OCI-LY1 (cell line): ENCODE measurements around the gene SLC25A11.

Source experiments
- H2AFZ ChIP-seq: fragments of 200-600 bp; sonication (generic), shearing (Covaris generic); 2 replicates; pipeline ENCODE4 v1.6.0; 2014; ENCODE audit warnings: antibody characterized with exemption, mild to moderate bottlenecking, low read length
- H3F3A ChIP-seq: fragments of 200-600 bp; sonication (generic), shearing (Covaris generic); 2 replicates; pipeline ENCODE4 v1.6.0; 2014; ENCODE audit warnings: mild to moderate bottlenecking, antibody characterized with exemption, low read length, moderate library complexity; ENCODE audit not compliant: insufficient read depth
- H3K27ac ChIP-seq: fragments of 200-600 bp; sonication (generic); 2 replicates; pipeline ENCODE4 v1.5.1; 2014; ENCODE audit warnings: low read length, mixed run types, mild to moderate bottlenecking, low read depth; ENCODE audit not compliant: poor library complexity, severe bottlenecking
- H3K27me3 ChIP-seq: fragments of 200-600 bp; sonication (generic); 2 replicates; pipeline ENCODE4 v1.6.0; 2014; ENCODE audit warnings: antibody characterized with exemption, mild to moderate bottlenecking, low read length, moderate library complexity; ENCODE audit not compliant: insufficient read depth
- H3K36me3 ChIP-seq: fragments of 200-600 bp; sonication (generic); 2 replicates; pipeline ENCODE4 v1.6.1; 2014; ENCODE audit warnings: mild to moderate bottlenecking, antibody characterized with exemption, low read length, moderate library complexity, mixed read lengths; ENCODE audit not compliant: insufficient read depth
- H3K4me1 ChIP-seq: fragments of 200-600 bp; sonication (generic); 2 replicates; pipeline ENCODE4 v1.5.1; 2014; ENCODE audit warnings: mild to moderate bottlenecking, low read length, moderate library complexity; ENCODE audit not compliant: insufficient read depth, severe bottlenecking
- H3K4me2 ChIP-seq: fragments of 200-600 bp; sonication (generic), shearing (Covaris generic); 2 replicates; pipeline ENCODE4 v1.6.1; 2014; ENCODE audit warnings: low read length
- H3K4me3 ChIP-seq: fragments of 200-600 bp; sonication (generic); 2 replicates; pipeline ENCODE4 v1.5.1; 2014; ENCODE audit warnings: low read length, low read depth, mild to moderate bottlenecking, mixed read lengths; ENCODE audit not compliant: poor library complexity, severe bottlenecking
- H3K79me2 ChIP-seq: fragments of 200-600 bp; shearing (Covaris generic); 2 replicates; pipeline ENCODE4 v1.6.1; 2016; ENCODE audit warnings: mixed run types, low read length, mixed read lengths; ENCODE audit not compliant: insufficient read depth
- H3K9ac ChIP-seq: fragments of 200-600 bp; sonication (generic), shearing (Covaris generic); 2 replicates; pipeline ENCODE4 v1.6.1; 2014; ENCODE audit warnings: mild to moderate bottlenecking, low read length, mixed read lengths
- H3K9me2 ChIP-seq: fragments of 200-600 bp; sonication (generic), shearing (Covaris generic); 2 replicates; pipeline ENCODE4 v1.6.1; 2014; ENCODE audit warnings: low read depth, mild to moderate bottlenecking, low read length, mixed read lengths
- H3K9me3 ChIP-seq: fragments of 200-600 bp; shearing (Covaris generic); 2 replicates; pipeline ENCODE4 v1.6.1; 2014; ENCODE audit warnings: low read length, mixed read lengths
- H4K20me1 ChIP-seq: fragments of 200-600 bp; sonication (generic), shearing (Covaris generic); 2 replicates; pipeline ENCODE4 v1.6.0; 2016; ENCODE audit warnings: mild to moderate bottlenecking, low read length; ENCODE audit not compliant: insufficient read depth
- EZH2 ChIP-seq: fragments of 200-600 bp; sonication (generic), shearing (Covaris generic); IDR thresholded peaks from 2 replicates; pipeline ENCODE4 v1.8.0; 2017; ENCODE audit warnings: borderline replicate concordance, mixed run types, mild to moderate bottlenecking, antibody characterized with exemption, low read length, moderate library complexity, mixed read lengths
- TF ChIP-seq, protein P1 (sequence below): fragments of 200-600 bp; sonication (generic), shearing (Covaris generic); IDR thresholded peaks from 2 replicates; pipeline ENCODE4 v1.5.1; 2017; ENCODE audit warnings: mild to moderate bottlenecking, antibody characterized with exemption, low read length, moderate library complexity, mixed read lengths

SLC25A11 gene

DNA sequence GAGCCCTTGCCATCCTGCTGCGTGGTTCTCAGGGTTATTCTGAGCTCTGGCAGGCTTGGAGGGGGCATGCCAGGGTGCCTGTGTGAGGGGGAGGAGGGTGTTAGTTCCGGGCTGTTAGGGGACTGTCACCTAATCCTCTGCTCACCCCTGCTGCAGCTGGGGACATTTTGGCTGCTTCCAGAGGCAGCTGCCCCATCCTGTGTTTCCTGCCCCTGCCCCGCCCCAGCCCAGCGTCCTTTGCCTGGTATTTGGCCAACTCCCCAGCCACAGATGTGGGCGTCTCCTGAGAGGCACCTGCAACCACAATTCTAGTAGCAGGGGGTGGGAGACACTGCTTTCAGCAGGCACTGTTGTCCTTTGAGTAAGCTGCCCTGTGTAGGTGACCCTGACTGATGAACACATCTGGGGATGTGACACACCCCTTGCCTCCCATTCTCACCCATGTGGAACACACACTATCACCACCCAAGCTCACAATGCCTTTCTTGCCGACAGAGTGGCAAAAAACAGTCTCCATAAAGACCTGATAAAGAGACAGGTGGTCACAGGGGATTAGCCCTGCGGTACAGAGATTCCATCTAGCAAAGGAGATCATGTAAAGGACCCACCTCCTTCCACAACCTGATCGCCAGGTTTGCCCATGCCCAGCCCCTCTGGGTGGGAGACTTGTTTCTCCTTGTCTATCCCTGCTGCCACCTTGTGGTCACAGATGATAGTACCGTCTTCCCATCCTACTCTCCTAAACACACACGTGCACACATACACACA, 36.6 kb downstream of the SLC25A11 start, which contains the start of gene CHRNE:
TSS of gene CHRNE (minus strand) at position 48 of the 768 bp plus-strand sequence. CDS start at position 13, 35 bp downstream.
- Histone ChIP-seq H3F3A (no peaks in the 10 kb centered on the region), H3K79me2 (no peaks in the 10 kb centered on the region), H3K4me3 (peak within 1 kb of the TSS; percentile 4), H4K20me1 (no peaks in the 10 kb centered on the region), H3K9me3 (no peaks in the 10 kb centered on the region), H3K27ac (peak within 1 kb of the TSS; percentile 20), H3K9me2 (no peaks in the 10 kb centered on the region), H3K27me3 (no peaks in the 10 kb centered on the region), H3K36me3 (no peaks in the 10 kb centered on the region), H2AFZ (no peak within 1 kb of the TSS), H3K4me1 (peaks cover 35% of the 10 kb centered on the region), H3K4me2 (peak within 1 kb of the TSS; percentile 19; the same call in 1 of the 2 replicates), H3K9ac (no peak within 1 kb of the TSS; the same call in 1 of the 2 replicates)
- TF ChIP-seq EZH2, result no peak
- TF ChIP-seq, protein P1, sequence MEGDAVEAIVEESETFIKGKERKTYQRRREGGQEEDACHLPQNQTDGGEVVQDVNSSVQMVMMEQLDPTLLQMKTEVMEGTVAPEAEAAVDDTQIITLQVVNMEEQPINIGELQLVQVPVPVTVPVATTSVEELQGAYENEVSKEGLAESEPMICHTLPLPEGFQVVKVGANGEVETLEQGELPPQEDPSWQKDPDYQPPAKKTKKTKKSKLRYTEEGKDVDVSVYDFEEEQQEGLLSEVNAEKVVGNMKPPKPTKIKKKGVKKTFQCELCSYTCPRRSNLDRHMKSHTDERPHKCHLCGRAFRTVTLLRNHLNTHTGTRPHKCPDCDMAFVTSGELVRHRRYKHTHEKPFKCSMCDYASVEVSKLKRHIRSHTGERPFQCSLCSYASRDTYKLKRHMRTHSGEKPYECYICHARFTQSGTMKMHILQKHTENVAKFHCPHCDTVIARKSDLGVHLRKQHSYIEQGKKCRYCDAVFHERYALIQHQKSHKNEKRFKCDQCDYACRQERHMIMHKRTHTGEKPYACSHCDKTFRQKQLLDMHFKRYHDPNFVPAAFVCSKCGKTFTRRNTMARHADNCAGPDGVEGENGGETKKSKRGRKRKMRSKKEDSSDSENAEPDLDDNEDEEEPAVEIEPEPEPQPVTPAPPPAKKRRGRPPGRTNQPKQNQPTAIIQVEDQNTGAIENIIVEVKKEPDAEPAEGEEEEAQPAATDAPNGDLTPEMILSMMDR, result peak; percentile 77

DNA sequence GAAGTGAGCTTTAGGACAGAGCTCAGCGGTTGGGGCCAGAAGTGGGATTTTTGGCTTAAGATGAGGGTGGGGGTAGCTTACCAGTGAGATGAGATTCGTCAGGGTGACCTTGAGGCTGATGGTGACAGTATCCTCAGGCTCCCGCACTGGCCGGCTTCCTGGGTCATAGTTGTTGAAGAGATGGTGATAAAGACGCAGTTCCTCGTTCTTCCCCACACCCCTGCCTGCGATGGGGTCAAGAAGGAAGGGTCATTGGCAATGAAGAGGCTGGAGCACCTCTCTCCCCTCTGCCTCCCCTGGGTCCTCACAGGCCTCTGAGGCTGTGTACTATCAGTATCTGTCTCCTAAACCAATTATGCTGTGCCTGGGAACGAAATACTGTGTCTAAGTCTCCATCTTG, 37.3 kb downstream of the SLC25A11 start:
- Histone ChIP-seq H2AFZ (no peak overlapping the region), H3K9ac (no peak overlapping the region; the same call in 1 of the 2 replicates), H3K36me3 (no peaks in the 10 kb centered on the region), H3K27me3 (no peaks in the 10 kb centered on the region), H3K27ac (peak overlapping the region; percentile 20), H3K4me1 (peaks cover 35% of the 10 kb centered on the region), H3K9me2 (no peaks in the 10 kb centered on the region), H4K20me1 (no peaks in the 10 kb centered on the region), H3K4me3 (no peak overlapping the region), H3K9me3 (no peaks in the 10 kb centered on the region), H3K79me2 (no peaks in the 10 kb centered on the region), H3F3A (no peaks in the 10 kb centered on the region), H3K4me2 (peak overlapping the region; percentile 19; the same call in 1 of the 2 replicates)
- TF ChIP-seq, protein P1, result no peak
- no peak for TF ChIP-seq EZH2

DNA sequence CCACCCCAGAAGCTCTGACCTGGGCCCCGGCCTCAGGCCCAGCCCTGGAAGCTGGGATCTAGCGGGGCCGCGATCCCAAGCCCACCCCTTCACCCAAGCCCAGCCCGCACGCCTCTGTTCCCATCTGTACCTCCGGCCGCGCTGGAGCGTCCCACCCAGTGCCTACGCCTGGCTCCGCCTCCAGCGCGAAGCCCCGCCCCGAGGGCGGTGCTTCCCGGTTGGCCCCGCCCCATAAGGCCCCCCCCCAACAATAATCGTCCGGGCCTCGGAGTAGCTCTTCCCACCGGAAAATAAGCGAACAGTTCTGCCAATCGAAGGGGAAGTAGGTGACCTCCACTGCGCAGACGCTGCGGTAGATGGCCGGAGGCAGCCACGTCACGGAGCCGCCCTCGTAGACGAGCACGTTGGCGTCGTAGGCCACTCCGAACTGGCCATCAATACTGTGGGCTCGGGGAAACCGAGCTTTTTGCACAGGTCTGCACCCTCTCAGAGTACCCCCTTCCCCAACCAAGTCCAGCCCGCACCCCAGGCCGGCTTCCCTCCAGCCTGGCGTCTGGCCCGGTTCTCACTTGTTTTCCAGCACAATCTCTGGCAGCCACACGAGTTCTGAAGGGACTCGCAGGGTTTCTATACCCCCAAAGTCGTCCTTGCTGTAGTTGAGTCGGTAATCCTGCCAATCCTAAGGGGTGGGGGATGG, 38.0 kb downstream of the SLC25A11 start:
- Histone ChIP-seq H2AFZ (no peak overlapping the region), H3K4me3 (no peak overlapping the region), H4K20me1 (no peaks in the 10 kb centered on the region), H3F3A (no peaks in the 10 kb centered on the region), H3K9ac (no peak overlapping the region), H3K27ac (no peak overlapping the region), H3K9me3 (no peaks in the 10 kb centered on the region), H3K9me2 (no peaks in the 10 kb centered on the region), H3K27me3 (no peaks in the 10 kb centered on the region), H3K4me2 (peak overlapping the region; percentile 76; the same call in 1 of the 2 replicates), H3K79me2 (no peaks in the 10 kb centered on the region), H3K36me3 (peaks cover 3% of the 10 kb centered on the region; the same call in 1 of the 2 replicates), H3K4me1 (peaks cover 35% of the 10 kb centered on the region)
- TF ChIP-seq EZH2, result no peak
- TF ChIP-seq, protein P1, result no peak
